Tibial nerve (tissue), 4 donors: ENCODE results near the gene LCNL1.

ENCODE experiments used
- CTCF ChIP-seq, 5 experiments: fragments of 200-600 bp in 3 of 5; fragments of 450-650 bp in 2 of 5; sonication (generic) in 3 of 5; IDR thresholded peaks; one replicate each; pipeline ENCODE4 v1.5.1; 2016 to 2019; ENCODE audit warnings: antibody characterized with exemption in 5 of 5, mild to moderate bottlenecking in 3 of 5, moderate library complexity in 2 of 5
- EP300 ChIP-seq, 2 donors: sonication (generic); formaldehyde crosslinking; IDR thresholded peaks; one replicate each; pipeline ENCODE4 v1.6.1; 2017; ENCODE audit warnings: antibody characterized with exemption in 2 of 2, mild to moderate bottlenecking in 1 of 2
- POLR2A ChIP-seq, 2 donors: fragments of 450-650 bp; IDR thresholded peaks; one replicate each; pipeline ENCODE4 v1.6.1; 2017; ENCODE audit warnings: antibody characterized with exemption in 2 of 2, mild to moderate bottlenecking in 2 of 2, moderate library complexity in 2 of 2

DNA sequence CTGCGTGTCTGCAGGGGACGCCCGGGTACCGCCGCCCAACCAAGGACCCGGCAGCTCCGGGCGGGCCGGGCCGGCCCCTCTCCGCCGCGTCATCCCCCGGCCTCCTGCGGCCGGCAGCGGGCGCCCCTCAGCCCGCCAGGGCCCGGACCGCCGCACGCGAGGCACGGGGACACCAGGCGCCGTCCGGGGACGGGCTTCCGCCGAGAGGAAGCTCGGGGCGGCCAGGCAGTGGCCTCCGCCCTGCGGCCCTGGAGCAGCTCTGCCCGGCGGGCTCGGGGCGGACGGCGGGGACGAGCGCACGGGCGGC lies 38.6 kb upstream of the LCNL1 start:
- TF ChIP-seq EP300 (IDR thresholded peaks at IDR 0.05) (no peak), POLR2A (IDR thresholded peaks at IDR 0.05) (no peak), CTCF (IDR thresholded peaks at IDR 0.05) (no peak)
